Astrocyte (in vitro differentiated cells and primary cell): ENCODE results near the gene SRPRB.

Experiments
- CTCF ChIP-seq: IDR thresholded peaks from 2 replicates; pipeline ENCODE4 v1.5.1; 2011; ENCODE audit warnings: low read depth, mild to moderate bottlenecking, inconsistent platforms, low read length, moderate library complexity; ENCODE audit not compliant: insufficient read depth
- EZH2 ChIP-seq: IDR thresholded peaks from 2 replicates; pipeline ENCODE4 v1.6.1; 2012; ENCODE audit warnings: mild to moderate bottlenecking, low read length, inconsistent platforms; ENCODE audit not compliant: insufficient read depth

DNA sequence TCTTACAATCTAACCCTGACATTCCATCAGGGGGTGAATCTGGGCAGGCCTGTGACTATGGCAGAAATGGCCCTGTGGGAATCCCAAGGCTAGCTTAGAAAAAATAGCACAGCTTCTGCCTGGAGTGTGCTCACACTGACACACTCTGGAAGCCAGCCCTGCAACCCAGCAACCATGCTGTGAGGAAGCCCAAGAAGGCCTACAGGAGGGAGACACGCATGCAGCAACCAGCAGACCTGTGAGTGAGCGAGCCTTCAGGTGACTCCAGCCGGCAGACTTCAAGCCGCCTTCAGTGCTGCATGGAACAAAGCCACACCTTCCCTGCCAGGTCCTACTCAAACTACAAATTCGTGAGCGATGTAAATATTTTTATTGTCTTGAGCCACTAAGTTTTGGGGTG is 64.0 kb downstream of the SRPRB start:
- TF ChIP-seq CTCF = no peak
- no peak for TF ChIP-seq EZH2
